Stimulated activated CD4-positive, alpha-beta T cell treated with anti-CD3 and anti-CD28 coated beads, Interleukin-1b, Interleukin-23, amount 100 ng/mL, for 24 hours (primary cell): Measurements from ENCODE around the gene UBE2L5.

ENCODE experiments used
- DNase-seq, 4 experiments: peaks; one replicate each; pipeline ENCODE4 v3.0.0-alpha.2; 2020; ENCODE audit warnings: low read depth in 4 of 4, low spot score in 1 of 4

UBE2L5 gene

DNA sequence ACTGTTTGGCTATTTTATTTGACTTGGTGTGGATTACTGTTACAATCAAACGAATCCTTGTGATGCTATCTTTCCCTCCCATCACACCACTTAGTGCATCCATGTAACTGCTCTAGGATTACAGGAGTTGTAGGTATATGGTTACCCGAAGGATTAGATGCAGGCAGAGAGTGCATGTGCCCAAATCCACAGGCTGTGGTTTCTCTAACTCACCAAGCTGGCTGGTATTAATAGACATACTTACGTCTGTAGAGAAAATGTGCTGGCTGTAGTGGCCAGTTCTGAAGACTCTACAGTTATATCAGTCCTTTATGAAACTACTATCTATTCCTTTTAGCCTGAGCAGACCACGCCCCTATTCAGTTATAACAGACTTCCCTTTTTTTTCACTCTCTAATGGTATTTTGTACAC lies 44.6 kb downstream of the UBE2L5 start:
- no peak for DNase-seq

DNA sequence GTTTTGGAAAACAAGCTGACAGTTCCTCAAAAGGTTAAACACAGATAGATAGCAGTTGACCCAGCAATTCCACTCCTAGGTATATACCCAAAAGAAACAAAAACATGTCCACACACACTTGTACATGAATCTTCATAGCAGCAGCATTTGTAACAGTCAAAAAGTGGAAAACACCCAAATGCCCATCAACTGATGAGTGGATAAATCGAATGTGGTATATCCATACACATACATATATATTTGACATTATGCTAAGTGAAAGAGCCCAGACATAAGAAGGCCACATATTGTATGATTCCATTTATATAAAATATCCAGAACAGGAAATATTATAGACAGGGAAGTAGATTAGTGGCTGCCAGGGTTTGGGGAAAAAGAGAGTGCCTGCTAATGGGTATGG lies 51.4 kb downstream of the UBE2L5 start:
- DNase-seq = no peak

DNA sequence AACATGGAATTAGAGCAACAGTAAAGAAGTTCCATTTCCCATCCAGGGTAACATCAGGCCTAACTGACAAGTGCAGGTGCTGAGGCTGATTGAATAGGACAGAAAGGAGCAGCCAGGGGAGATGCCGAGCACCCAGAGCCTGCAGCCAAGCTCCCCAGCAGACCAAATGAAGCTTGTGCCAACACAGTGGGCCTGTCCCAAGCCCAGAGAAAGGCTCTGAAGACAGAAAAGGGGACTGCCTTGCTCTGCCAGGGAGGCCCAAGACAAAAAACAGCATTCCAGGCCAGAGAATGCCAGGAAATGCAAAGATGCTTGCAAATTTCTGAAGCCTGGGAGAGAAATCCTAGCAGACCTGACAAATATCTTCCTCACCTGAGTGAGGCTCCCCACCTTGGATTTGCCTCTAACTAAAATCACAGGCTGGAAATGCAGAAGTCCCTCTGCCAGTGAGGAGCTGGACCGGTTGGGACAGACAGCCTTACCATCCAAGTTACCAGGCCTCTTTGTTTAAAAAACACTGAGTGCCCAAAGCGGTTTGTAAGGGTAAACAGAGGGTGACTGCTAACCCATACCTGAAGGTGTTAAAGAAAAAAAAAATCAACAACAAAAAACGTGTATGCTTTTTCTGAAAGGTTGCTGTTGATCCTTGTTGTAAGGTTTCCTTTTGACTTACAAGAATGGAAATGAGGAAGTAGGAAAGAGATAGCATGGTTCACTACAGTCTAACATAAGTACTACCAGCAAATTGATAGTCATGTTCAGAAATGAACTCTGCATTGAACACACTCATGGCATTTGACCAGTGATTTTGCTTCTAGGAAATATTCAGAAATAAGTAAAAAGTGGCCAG lies 55.3 kb downstream of the UBE2L5 start:
- DNase-seq = no peak
